ENCODE measurements around the gene ITIH2.
"Not testable (repeated sequence)": the region's sequence is repeated elsewhere in the genome, so short reads cannot be mapped to it uniquely, and the experiment has no call there.

Gene ITIH2
- 0 reads per million in 4 donors for total RNA-seq

- no peak for DNase-seq
Measured at GRCh38 chr10:7703140-7703539, at the start of gene ITIH2. Gene ITIH2, plus strand, starts transcription at chr10:7703316. Its CDS starts 119 bp downstream, at chr10:7703435.

GRCh38 chr10:7657079-7657478, 46.0 kb upstream of the ITIH2 start:
- not testable (repeated sequence) for DNase-seq

- DNase-seq: no peak
Measured at GRCh38 chr10:7657552-7657951, 45.6 kb upstream of the ITIH2 start.

GRCh38 chr10:7659560-7659959, 43.6 kb upstream of the ITIH2 start:
- no peak for DNase-seq

- DNase-seq: no peak
Measured at GRCh38 chr10:7662522-7662921, 40.6 kb upstream of the ITIH2 start.

- no peak for DNase-seq
Measured at GRCh38 chr10:7664707-7665106, 38.4 kb upstream of the ITIH2 start.

- DNase-seq: no peak
Measured at GRCh38 chr10:7665767-7666166, 37.3 kb upstream of the ITIH2 start.

- no peak for DNase-seq
Measured at GRCh38 chr10:7666253-7667023, 36.7 kb upstream of the ITIH2 start, which contains the start of gene ITIH5. Gene ITIH5, minus strand, starts transcription at chr10:7666966. Its CDS starts 74 bp downstream, at chr10:7666892.

- no peak for DNase-seq
Measured at GRCh38 chr10:7667262-7668141, 35.6 kb upstream of the ITIH2 start.

- DNase-seq: no peak
Measured at GRCh38 chr10:7670157-7670556, 33.0 kb upstream of the ITIH2 start.

GRCh38 chr10:7672341-7673134, 30.6 kb upstream of the ITIH2 start:
- no peak for DNase-seq

GRCh38 chr10:7679256-7679655, 23.9 kb upstream of the ITIH2 start:
- DNase-seq: no peak

- not testable (repeated sequence) for DNase-seq
Measured at GRCh38 chr10:7680078-7680477, 23.0 kb upstream of the ITIH2 start.

GRCh38 chr10:7686351-7687171, 16.6 kb upstream of the ITIH2 start:
- DNase-seq: no peak

GRCh38 chr10:7687228-7687907, 15.7 kb upstream of the ITIH2 start:
- DNase-seq: peak; percentile 24 to 87 (median 58)

GRCh38 chr10:7689591-7689990, 13.5 kb upstream of the ITIH2 start:
- no peak for DNase-seq

GRCh38 chr10:7690885-7691597, 12.1 kb upstream of the ITIH2 start:
- DNase-seq: peak in 1 of 5 donors; percentile 13

GRCh38 chr10:7692368-7692767, 10.7 kb upstream of the ITIH2 start:
- DNase-seq: not testable (repeated sequence)

- DNase-seq: not testable (repeated sequence)
Measured at GRCh38 chr10:7693194-7693593, 9.9 kb upstream of the ITIH2 start.

GRCh38 chr10:7696545-7696944, 6.6 kb upstream of the ITIH2 start:
- DNase-seq: no peak

- DNase-seq: no peak
Measured at GRCh38 chr10:7697426-7697825, 5.7 kb upstream of the ITIH2 start.

All from T-helper 1 cell (primary cell).